ENCODE data around the gene LAMC2. TPM values are rescaled to one million over a fixed set of nuclear protein-coding genes. Genes with fewer than 3 reads are reported as not detected.

LAMC2 gene
- polyA plus RNA-seq, 1 donor (not counting 4 experiments of a cell fraction or from before 2014, with no cell fraction given) = 1,627 TPM

DNA sequence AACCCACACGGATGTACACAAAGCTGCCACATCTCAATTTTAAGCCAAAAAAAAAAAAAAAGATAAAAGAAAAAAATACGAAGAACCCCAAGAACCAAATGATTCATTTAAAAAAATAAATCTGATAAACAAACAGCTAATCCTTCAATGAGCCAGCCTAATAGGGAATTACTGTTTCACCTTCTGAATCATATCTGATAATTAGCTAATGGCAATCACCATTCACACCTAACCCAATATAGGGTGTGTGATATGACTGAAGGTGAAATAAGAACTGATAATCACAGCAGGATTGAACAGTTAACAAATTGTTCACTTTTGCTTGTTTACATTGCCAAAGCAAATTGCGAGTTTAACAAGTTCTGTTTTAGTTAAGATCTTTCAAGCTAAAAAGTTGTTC is 61.4 kb downstream of the LAMC2 start:
- H3K4me2 ChIP-seq (ENCODE audit: control insufficient read depth, extremely low read depth, insufficient read depth, low read depth, low read length) = no peak overlapping the region
- no peaks in the 10 kb centered on the region for H3K27me3 ChIP-seq (ENCODE audit: control insufficient read depth, extremely low read depth, insufficient read depth, low read length)
- no peaks in the 10 kb centered on the region for H3K4me1 ChIP-seq (ENCODE audit: control insufficient read depth, extremely low read depth, insufficient read depth, low read length)
- dilution Hi-C loops (cut with MboI; ENCODE audit: extremely low pct_ligation_motif_present, low sequenced_read_pairs) = no loop called here
- no peak overlapping the region for H3K27ac ChIP-seq (ENCODE audit: control insufficient read depth, insufficient read depth, low read length)
- no peak overlapping the region for H2AFZ ChIP-seq (ENCODE audit: control insufficient read depth, low read length)
- no peak for TF ChIP-seq EZH2 (IDR thresholded peaks at IDR 0.05; ENCODE audit: low read length)
- TF ChIP-seq, protein P1, sequence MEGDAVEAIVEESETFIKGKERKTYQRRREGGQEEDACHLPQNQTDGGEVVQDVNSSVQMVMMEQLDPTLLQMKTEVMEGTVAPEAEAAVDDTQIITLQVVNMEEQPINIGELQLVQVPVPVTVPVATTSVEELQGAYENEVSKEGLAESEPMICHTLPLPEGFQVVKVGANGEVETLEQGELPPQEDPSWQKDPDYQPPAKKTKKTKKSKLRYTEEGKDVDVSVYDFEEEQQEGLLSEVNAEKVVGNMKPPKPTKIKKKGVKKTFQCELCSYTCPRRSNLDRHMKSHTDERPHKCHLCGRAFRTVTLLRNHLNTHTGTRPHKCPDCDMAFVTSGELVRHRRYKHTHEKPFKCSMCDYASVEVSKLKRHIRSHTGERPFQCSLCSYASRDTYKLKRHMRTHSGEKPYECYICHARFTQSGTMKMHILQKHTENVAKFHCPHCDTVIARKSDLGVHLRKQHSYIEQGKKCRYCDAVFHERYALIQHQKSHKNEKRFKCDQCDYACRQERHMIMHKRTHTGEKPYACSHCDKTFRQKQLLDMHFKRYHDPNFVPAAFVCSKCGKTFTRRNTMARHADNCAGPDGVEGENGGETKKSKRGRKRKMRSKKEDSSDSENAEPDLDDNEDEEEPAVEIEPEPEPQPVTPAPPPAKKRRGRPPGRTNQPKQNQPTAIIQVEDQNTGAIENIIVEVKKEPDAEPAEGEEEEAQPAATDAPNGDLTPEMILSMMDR (optimal IDR thresholded peaks at IDR 0.05 in 1 of 3, IDR thresholded peaks at IDR 0.05 in 1 of 3, conservative IDR thresholded peaks at IDR 0.05 in 1 of 3; ENCODE audit: extremely low read depth in 1 of 3, insufficient read depth in 2 of 3, low read length in 3 of 3) = no peak
- H4K20me1 ChIP-seq (ENCODE audit: control insufficient read depth, extremely low read depth, insufficient read depth, low read length) = no peaks in the 10 kb centered on the region
- peaks cover 15 to 27% of the 10 kb centered on the region in 2 experiments for H3K36me3 ChIP-seq (ENCODE audit: control insufficient read depth in 2 of 2, extremely low read depth in 1 of 2, insufficient read depth in 2 of 2, low read length in 2 of 2)
- H3K9me3 ChIP-seq (ENCODE audit: control insufficient read depth, low read depth, low read length) = no peaks in the 10 kb centered on the region
- H3K9me1 ChIP-seq (ENCODE audit: control insufficient read depth, extremely low read depth, insufficient read depth, low read length) = peaks cover 3% of the 10 kb centered on the region
- no peak for FAIRE-seq
- no peaks in the 10 kb centered on the region for H3K79me2 ChIP-seq (ENCODE audit: control insufficient read depth, insufficient read depth, low read length)
- H3K4me3 ChIP-seq (ENCODE audit: control insufficient read depth in 2 of 3, extremely low read depth in 1 of 3, insufficient read depth in 2 of 3, low read depth in 1 of 3, low read length in 3 of 3) = no peak overlapping the region
- no peak overlapping the region for H3K9ac ChIP-seq (ENCODE audit: control insufficient read depth, extremely low read depth, insufficient read depth, low read length)
- DNase-seq (ENCODE audit: low read depth, low spot score) = no peak

DNA sequence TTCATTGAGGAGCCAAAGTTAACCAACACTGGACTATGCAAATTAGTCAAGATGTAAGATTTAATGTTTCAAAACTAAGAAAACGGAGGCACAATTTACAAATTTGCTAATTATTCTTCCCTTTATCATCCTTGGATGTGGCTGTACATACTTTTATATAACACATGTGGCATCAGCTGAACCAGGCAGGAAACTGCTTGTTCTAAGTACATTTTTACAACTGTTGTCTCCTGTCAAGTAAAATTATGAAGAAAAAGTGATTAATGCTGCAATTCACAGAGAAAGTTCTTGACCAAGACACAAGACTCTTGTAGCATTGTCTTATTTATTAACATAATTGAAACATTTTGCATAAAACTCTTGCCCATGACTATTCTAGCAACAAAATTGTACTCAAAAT is 61.9 kb downstream of the LAMC2 start:
- dilution Hi-C loops (cut with MboI; ENCODE audit: extremely low pct_ligation_motif_present, low sequenced_read_pairs) = no loop called here
- Histone ChIP-seq H3K9me3 (ENCODE audit: control insufficient read depth, low read depth, low read length) (no peaks in the 10 kb centered on the region), H3K4me1 (ENCODE audit: control insufficient read depth, extremely low read depth, insufficient read depth, low read length) (no peaks in the 10 kb centered on the region), H4K20me1 (ENCODE audit: control insufficient read depth, extremely low read depth, insufficient read depth, low read length) (no peaks in the 10 kb centered on the region), H3K4me3 (ENCODE audit: control insufficient read depth in 2 of 3, extremely low read depth in 1 of 3, insufficient read depth in 2 of 3, low read depth in 1 of 3, low read length in 3 of 3) (no peak overlapping the region), H3K4me2 (ENCODE audit: control insufficient read depth, extremely low read depth, insufficient read depth, low read depth, low read length) (no peak overlapping the region), H3K36me3 (ENCODE audit: control insufficient read depth in 2 of 2, extremely low read depth in 1 of 2, insufficient read depth in 2 of 2, low read length in 2 of 2) (peaks cover 12 to 23% of the 10 kb centered on the region in 2 experiments), H3K27me3 (ENCODE audit: control insufficient read depth, extremely low read depth, insufficient read depth, low read length) (no peaks in the 10 kb centered on the region), H3K9me1 (ENCODE audit: control insufficient read depth, extremely low read depth, insufficient read depth, low read length) (peaks cover 3% of the 10 kb centered on the region), H3K79me2 (ENCODE audit: control insufficient read depth, insufficient read depth, low read length) (no peaks in the 10 kb centered on the region), H3K9ac (ENCODE audit: control insufficient read depth, extremely low read depth, insufficient read depth, low read length) (no peak overlapping the region), H2AFZ (ENCODE audit: control insufficient read depth, low read length) (no peak overlapping the region), H3K27ac (ENCODE audit: control insufficient read depth, insufficient read depth, low read length) (no peak overlapping the region)
- DNase-seq (ENCODE audit: low read depth, low spot score) (no peak), FAIRE-seq (no peak)
- TF ChIP-seq, protein P1 (optimal IDR thresholded peaks at IDR 0.05 in 1 of 3, IDR thresholded peaks at IDR 0.05 in 1 of 3, conservative IDR thresholded peaks at IDR 0.05 in 1 of 3; ENCODE audit: extremely low read depth in 1 of 3, insufficient read depth in 2 of 3, low read length in 3 of 3) = no peak
- TF ChIP-seq EZH2 (IDR thresholded peaks at IDR 0.05; ENCODE audit: low read length) = no peak
